Sigmoid colon (tissue), 4 donors: ENCODE results near the gene TRIM45.

Experiments
- POLR2A ChIP-seq, 2 donors: fragments of 450-650 bp; IDR thresholded peaks; one replicate each; pipeline ENCODE4 v1.6.1; 2016; ENCODE audit warnings: antibody characterized with exemption in 2 of 2, mild to moderate bottlenecking in 2 of 2, moderate library complexity in 2 of 2
- POLR2AphosphoS5 ChIP-seq, 4 donors: sonication (generic); formaldehyde crosslinking; IDR thresholded peaks; one replicate each; pipeline ENCODE4 v1.6.1; 2017; ENCODE audit warnings: antibody characterized with exemption in 4 of 4
- TF ChIP-seq, protein P1 (sequence below), 4 experiments: fragments of 450-650 bp in 3 of 4; fragments of 200-600 bp in 1 of 4; IDR thresholded peaks; one replicate each; pipeline ENCODE4 v1.5.1; 2016 to 2019; ENCODE audit warnings: antibody characterized with exemption in 4 of 4, mild to moderate bottlenecking in 3 of 4, moderate library complexity in 2 of 4

DNA sequence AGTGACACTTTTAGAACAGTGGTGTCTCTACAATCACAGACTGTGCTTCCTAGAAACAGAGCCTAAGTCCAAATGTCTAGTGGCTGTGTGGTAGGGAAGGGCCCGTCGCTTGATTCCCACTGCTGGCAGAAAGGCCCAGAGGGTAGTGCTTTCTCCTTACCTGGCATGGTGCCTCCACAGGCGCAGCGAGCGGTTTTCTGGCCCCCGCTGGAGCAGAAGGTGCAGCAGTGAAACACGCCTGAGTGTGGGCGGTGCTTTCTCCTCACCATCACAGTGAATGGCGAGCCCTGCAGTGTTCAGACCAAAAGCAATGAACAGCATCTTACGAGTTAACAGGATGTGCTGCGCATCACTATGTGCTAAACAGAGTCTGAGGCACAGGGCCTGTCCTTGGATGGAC, 8.3 kb downstream of the TRIM45 start:
- TF ChIP-seq, protein P1, sequence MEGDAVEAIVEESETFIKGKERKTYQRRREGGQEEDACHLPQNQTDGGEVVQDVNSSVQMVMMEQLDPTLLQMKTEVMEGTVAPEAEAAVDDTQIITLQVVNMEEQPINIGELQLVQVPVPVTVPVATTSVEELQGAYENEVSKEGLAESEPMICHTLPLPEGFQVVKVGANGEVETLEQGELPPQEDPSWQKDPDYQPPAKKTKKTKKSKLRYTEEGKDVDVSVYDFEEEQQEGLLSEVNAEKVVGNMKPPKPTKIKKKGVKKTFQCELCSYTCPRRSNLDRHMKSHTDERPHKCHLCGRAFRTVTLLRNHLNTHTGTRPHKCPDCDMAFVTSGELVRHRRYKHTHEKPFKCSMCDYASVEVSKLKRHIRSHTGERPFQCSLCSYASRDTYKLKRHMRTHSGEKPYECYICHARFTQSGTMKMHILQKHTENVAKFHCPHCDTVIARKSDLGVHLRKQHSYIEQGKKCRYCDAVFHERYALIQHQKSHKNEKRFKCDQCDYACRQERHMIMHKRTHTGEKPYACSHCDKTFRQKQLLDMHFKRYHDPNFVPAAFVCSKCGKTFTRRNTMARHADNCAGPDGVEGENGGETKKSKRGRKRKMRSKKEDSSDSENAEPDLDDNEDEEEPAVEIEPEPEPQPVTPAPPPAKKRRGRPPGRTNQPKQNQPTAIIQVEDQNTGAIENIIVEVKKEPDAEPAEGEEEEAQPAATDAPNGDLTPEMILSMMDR (IDR thresholded peaks at IDR 0.05), result no peak
- TF ChIP-seq POLR2A (IDR thresholded peaks at IDR 0.05) (no peak), POLR2AphosphoS5 (IDR thresholded peaks at IDR 0.05) (no peak)
